Hematopoietic multipotent progenitor cell (in vitro differentiated cells): ENCODE results near the gene TRPT1. TPM values are rescaled to one million over a fixed set of nuclear protein-coding genes. Genes with fewer than 3 reads are reported as not detected.
A peak's percentile ranks its signal among the peaks of the same experiment; 100 is the strongest.

Source experiments
- DNase-seq, 3 donors: peaks; one replicate each; pipeline ENCODE4 v3.0.0-alpha.2; 2011 to 2015; ENCODE audit warnings: low read depth in 2 of 3, low spot score in 2 of 3
- total RNA-seq: library from RNA; depleted of rRNA; stranded (reverse); fragments of >200 nt; gene quantifications from one replicate; pipeline ENCODE4 v1.2.3, GENCODE V29; 2012

The TRPT1 gene
- total RNA-seq, 1 donor, result 33.1 TPM

GRCh38 chr11:64183890-64184289, 42.1 kb downstream of the TRPT1 start:
- DNase-seq, result no peak

DNA sequence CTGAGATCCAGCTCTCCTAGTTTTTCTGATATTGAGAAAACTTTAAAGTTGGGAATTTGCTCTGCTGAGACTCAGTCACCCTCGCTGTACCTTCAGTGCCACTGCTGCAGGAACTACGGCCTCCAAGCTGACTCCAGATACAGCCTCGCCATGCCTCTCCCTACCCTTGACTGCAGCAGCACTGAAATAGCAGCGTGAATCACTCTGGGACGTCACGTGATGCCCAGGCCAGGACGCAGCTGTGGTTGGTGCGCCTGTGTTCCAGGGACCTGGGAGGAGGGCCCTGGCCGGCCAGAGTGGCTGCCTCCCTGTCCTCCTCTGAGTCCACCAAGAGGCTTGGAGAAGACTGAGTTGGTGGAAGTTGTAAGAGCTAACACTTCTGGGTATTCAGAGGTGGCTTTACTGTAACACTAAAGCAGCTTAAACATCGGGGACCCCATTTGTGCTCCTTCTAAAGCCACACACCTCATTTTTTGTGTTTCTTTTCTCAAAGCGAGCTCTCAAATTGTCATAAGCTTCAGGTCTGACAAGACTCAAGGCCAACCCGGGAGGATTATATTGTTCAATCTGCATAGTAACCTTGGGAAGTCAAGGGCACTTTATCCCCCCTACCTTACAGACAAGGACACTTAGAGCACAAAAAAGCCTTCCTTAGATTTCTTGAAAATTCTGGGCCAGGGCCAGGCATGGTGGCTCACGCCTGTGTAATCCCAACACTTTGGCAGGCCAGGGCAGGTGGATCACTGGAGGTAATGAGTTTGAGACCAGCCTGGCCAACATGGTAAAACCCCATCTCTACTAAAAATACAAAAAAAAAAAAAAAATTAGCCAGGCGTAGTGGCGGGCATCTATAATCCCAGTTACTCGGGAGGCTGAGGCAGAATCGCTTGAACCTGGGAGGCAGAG, 44.2 kb downstream of the TRPT1 start:
- peak in 2 of 3 donors; percentile 74 for DNase-seq

DNA sequence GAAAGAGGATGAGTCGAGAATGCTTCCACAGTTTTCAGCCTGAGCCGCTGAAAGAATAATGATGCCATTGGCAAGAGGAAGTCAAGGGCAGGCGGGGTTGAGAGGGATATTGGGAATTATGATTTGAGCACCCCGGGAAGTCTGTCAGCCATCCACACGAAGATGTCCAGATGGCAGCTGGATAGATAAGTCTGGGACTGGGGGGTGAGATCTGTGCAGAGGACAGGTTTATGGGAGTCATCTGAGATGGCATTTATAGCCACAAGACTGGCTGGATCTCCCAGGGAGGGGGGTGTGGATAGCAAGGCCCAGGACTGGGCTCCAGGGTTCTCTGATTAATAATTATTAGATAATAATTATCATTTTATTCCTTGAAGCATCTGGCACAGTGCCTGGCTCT, 45.1 kb downstream of the TRPT1 start:
- DNase-seq, result no peak

GRCh38 chr11:64178951-64179639, 46.9 kb downstream of the TRPT1 start:
- no peak for DNase-seq

DNA sequence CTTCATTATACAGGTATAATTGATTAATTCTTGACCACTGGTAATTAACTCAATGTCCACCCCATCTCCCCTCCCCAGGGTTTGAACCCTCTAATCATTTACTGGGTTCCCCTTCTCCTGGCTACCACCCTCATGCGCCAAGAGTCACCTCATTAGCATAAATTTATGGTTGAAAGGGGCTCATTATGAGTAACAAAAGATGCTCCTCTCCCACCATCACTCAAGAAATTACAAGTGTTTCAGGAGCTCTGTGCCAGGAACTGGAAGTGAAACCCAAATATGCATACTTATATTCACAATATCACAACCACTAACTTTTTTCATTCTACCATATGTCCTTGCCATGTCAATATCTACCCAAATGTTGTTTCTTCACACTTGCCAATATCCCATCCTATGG, 47.8 kb downstream of the TRPT1 start:
- no peak for DNase-seq

- no peak for DNase-seq
These were observed 49.2 kb downstream of the TRPT1 start for GRCh38 chr11:64176751-64177150.

Other genes with a start within 250 kb of the TRPT1 start
- 62.7 TPM for gene OTUB1, start 239.7 kb downstream of the TRPT1 start, total RNA-seq
- under 0.01 TPM for gene FLRT1, start 190.3 kb downstream of the TRPT1 start, total RNA-seq
- gene MACROD1, start 60.1 kb downstream of the TRPT1 start, total RNA-seq, result 22.4 TPM
- gene STIP1, start 40.0 kb downstream of the TRPT1 start, total RNA-seq, result 77.3 TPM
- gene FERMT3, start 19.5 kb downstream of the TRPT1 start, total RNA-seq, result 221 TPM
- 60.1 TPM for gene NUDT22, start 88 bp upstream of the TRPT1 start, total RNA-seq
- 44.7 TPM for gene DNAJC4, start 4.4 kb upstream of the TRPT1 start, total RNA-seq
- 15.9 TPM for gene VEGFB, start 8.4 kb upstream of the TRPT1 start, total RNA-seq
- gene FKBP2, start 14.9 kb upstream of the TRPT1 start, total RNA-seq, result 36.6 TPM
- 77.0 TPM for gene PPP1R14B, start 20.8 kb upstream of the TRPT1 start, total RNA-seq
- gene PLCB3, start 25.3 kb upstream of the TRPT1 start, total RNA-seq, result 25.9 TPM
- 32.6 TPM for gene BAD, start 58.5 kb upstream of the TRPT1 start, total RNA-seq
- 15.1 TPM for gene GPR137, start 59.7 kb upstream of the TRPT1 start, total RNA-seq
- under 0.01 TPM for gene KCNK4, start 65.1 kb upstream of the TRPT1 start, total RNA-seq
- gene CATSPERZ, start 74.2 kb upstream of the TRPT1 start, total RNA-seq, result not detected
- gene ESRRA, start 79.3 kb upstream of the TRPT1 start, total RNA-seq, result 19.9 TPM
- 203 TPM for gene TRMT112, start 91.4 kb upstream of the TRPT1 start, total RNA-seq
- 103 TPM for gene PRDX5, start 91.9 kb upstream of the TRPT1 start, total RNA-seq
- gene CCDC88B, start 114.0 kb upstream of the TRPT1 start, total RNA-seq, result 21.3 TPM
- 59.0 TPM for gene RPS6KA4, start 133.0 kb upstream of the TRPT1 start, total RNA-seq